HFFc6 (cell line): Measurements from ENCODE around the gene C21orf58. TPM values are rescaled to one million over a fixed set of nuclear protein-coding genes. Genes with fewer than 3 reads are reported as not detected.

Experiments
- DNase-seq: peaks from one replicate; pipeline ENCODE4 v3.0.0-alpha.2; 2018
- H3K27ac Mint-ChIP-seq: 2 replicates; pipeline ENCODE4 v1.8.0; 2020; ENCODE audit warnings: mild to moderate bottlenecking, mixed read lengths
- H3K27me3 Mint-ChIP-seq: 2 replicates; pipeline ENCODE4 v1.8.0; 2021; ENCODE audit warnings: mild to moderate bottlenecking, moderate library complexity, mixed read lengths; ENCODE audit not compliant: insufficient read depth
- H3K36me3 Mint-ChIP-seq: 2 replicates; pipeline ENCODE4 v1.8.0; 2021; ENCODE audit warnings: low read depth, mixed read lengths
- H3K4me1 Mint-ChIP-seq: 2 replicates; pipeline ENCODE4 v1.8.0; 2020; ENCODE audit warnings: low read depth, mixed read lengths
- H3K4me3 Mint-ChIP-seq: 2 replicates; pipeline ENCODE4 v1.8.0; 2020; ENCODE audit warnings: mild to moderate bottlenecking, moderate library complexity, mixed read lengths
- H3K9me3 Mint-ChIP-seq: 2 replicates; pipeline ENCODE4 v1.8.0; 2020; ENCODE audit warnings: mild to moderate bottlenecking, mixed read lengths
- total RNA-seq, 6 experiments: library from RNA; stranded (reverse); fragmentation: NEBNext Ultra II Directional; extraction: Animal tissue kit (Norgen Biotek cat#: 25700); gene quantifications; 2 replicates in 1 of 6; 3 replicates in 5 of 6; pipeline ENCODE4 v1.2.3, GENCODE V29; 2021
- TF ChIP-seq, protein P1 (sequence below): fragments of 200-600 bp; sonication (generic); IDR thresholded peaks from 2 replicates; pipeline ENCODE4 v1.5.0; 2021; ENCODE audit warnings: antibody characterized with exemption, mild to moderate bottlenecking

C21orf58 gene
- total RNA-seq, 6 experiments from 2014 or later = 5.2 to 7.7 (median 7.1) TPM

- no peak overlapping the region for H3K4me3 Mint-ChIP-seq
- peaks cover 21% of the 10 kb centered on the region for H3K36me3 Mint-ChIP-seq
- no peaks in the 10 kb centered on the region for H3K9me3 Mint-ChIP-seq
- H3K27ac Mint-ChIP-seq = no peak overlapping the region
- TF ChIP-seq, protein P1, sequence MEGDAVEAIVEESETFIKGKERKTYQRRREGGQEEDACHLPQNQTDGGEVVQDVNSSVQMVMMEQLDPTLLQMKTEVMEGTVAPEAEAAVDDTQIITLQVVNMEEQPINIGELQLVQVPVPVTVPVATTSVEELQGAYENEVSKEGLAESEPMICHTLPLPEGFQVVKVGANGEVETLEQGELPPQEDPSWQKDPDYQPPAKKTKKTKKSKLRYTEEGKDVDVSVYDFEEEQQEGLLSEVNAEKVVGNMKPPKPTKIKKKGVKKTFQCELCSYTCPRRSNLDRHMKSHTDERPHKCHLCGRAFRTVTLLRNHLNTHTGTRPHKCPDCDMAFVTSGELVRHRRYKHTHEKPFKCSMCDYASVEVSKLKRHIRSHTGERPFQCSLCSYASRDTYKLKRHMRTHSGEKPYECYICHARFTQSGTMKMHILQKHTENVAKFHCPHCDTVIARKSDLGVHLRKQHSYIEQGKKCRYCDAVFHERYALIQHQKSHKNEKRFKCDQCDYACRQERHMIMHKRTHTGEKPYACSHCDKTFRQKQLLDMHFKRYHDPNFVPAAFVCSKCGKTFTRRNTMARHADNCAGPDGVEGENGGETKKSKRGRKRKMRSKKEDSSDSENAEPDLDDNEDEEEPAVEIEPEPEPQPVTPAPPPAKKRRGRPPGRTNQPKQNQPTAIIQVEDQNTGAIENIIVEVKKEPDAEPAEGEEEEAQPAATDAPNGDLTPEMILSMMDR = no peak
- H3K4me1 Mint-ChIP-seq = no peaks in the 10 kb centered on the region
- DNase-seq = no peak
- no peaks in the 10 kb centered on the region for H3K27me3 Mint-ChIP-seq
These were observed 29.2 kb upstream of the C21orf58 start for GRCh38 chr21:46352913-46353312.

DNA sequence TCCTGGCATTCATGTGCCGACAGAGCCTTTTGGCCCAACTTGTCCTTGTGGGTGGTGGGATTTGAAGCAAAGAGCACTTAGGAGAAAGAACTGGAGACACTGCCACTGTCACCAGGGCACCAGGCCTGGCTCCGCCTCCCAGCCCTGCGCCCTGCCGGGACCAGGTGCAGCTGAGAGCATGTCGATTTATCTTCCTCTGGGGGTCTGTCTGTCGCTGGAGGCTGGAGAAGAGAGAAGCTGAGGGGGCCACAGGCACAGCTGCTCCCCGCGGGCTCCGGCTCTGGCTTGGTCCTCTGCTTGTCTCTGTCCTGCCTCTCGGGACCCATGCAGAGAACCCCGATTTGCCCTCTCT, 28.5 kb upstream of the C21orf58 start:
- no peak overlapping the region for H3K4me3 Mint-ChIP-seq
- H3K27ac Mint-ChIP-seq = no peak overlapping the region
- no peaks in the 10 kb centered on the region for H3K4me1 Mint-ChIP-seq
- peaks cover 24% of the 10 kb centered on the region for H3K36me3 Mint-ChIP-seq
- DNase-seq = no peak
- H3K27me3 Mint-ChIP-seq = no peaks in the 10 kb centered on the region
- H3K9me3 Mint-ChIP-seq = no peaks in the 10 kb centered on the region
- TF ChIP-seq, protein P1 = no peak

- no peaks in the 10 kb centered on the region for H3K27me3 Mint-ChIP-seq
- DNase-seq = no peak
- peaks cover 26% of the 10 kb centered on the region for H3K36me3 Mint-ChIP-seq
- H3K9me3 Mint-ChIP-seq = no peaks in the 10 kb centered on the region
- no peak overlapping the region for H3K4me3 Mint-ChIP-seq
- TF ChIP-seq, protein P1 = no peak
- H3K4me1 Mint-ChIP-seq = no peaks in the 10 kb centered on the region
- H3K27ac Mint-ChIP-seq = no peak overlapping the region
These were observed 27.9 kb upstream of the C21orf58 start for GRCh38 chr21:46351476-46352163.

- Mint-ChIP-seq H3K27ac (no peak overlapping the region), H3K4me1 (no peaks in the 10 kb centered on the region), H3K4me3 (no peak overlapping the region), H3K36me3 (peaks cover 30% of the 10 kb centered on the region), H3K27me3 (no peaks in the 10 kb centered on the region), H3K9me3 (no peaks in the 10 kb centered on the region)
- DNase-seq = no peak
- TF ChIP-seq, protein P1 = no peak
These were observed 27.3 kb upstream of the C21orf58 start for GRCh38 chr21:46350981-46351380.

DNA sequence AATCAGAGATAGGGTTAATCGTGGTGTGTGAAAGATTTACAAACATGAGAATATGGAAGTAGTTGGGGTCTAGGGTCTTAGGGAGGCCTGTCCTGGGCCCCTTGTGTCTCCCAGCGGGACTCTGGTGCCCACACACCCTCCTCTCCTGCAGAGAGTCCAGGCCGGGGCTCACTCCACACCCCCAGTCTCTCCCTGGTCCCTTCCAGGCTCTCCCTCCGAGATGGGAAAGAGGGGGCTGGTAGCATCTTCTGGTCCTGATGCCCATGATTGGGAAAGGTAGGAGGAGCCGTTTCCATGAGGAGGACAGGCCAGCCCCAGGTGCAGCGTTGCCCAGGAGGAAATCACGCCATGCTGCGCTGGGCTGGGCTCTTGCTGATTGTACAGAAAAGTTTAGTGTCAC, 26.9 kb upstream of the C21orf58 start:
- TF ChIP-seq, protein P1 = no peak
- no peaks in the 10 kb centered on the region; the same call in 1 of the 2 replicates for H3K27me3 Mint-ChIP-seq
- DNase-seq = no peak
- H3K9me3 Mint-ChIP-seq = no peaks in the 10 kb centered on the region
- peaks cover 30% of the 10 kb centered on the region for H3K36me3 Mint-ChIP-seq
- no peak overlapping the region for H3K4me3 Mint-ChIP-seq
- no peaks in the 10 kb centered on the region for H3K4me1 Mint-ChIP-seq
- no peak overlapping the region for H3K27ac Mint-ChIP-seq
